Thymus (tissue), 11 donors: ENCODE measurements around the gene MMP28. TPM values are rescaled to one million over a fixed set of nuclear protein-coding genes. Genes with fewer than 3 reads are reported as not detected.

Source experiments
- DNase-seq, 9 donors: peaks; one replicate each; pipeline ENCODE4 v3.0.0-alpha.2; 2013; ENCODE audit warnings: low spot score in 9 of 9, low read depth in 6 of 9, missing footprints in 1 of 9
- H3K27ac ChIP-seq, 2 donors: one replicate each; pipeline ENCODE4 v1.5.1; 2013; ENCODE audit warnings: control low read depth in 1 of 2, low read depth in 1 of 2, low read length in 1 of 2, mild to moderate bottlenecking in 1 of 2, moderate library complexity in 1 of 2
- H3K27me3 ChIP-seq, 2 donors: one replicate each; pipeline ENCODE4 v1.5.1; 2013; ENCODE audit warnings: low read length in 1 of 2; ENCODE audit not compliant: control insufficient read depth in 2 of 2, insufficient read depth in 1 of 2
- H3K36me3 ChIP-seq, 2 donors: one replicate each; pipeline ENCODE4 v1.5.1; 2013; ENCODE audit warnings: low read length in 1 of 2, mild to moderate bottlenecking in 1 of 2, moderate library complexity in 1 of 2; ENCODE audit not compliant: control insufficient read depth in 2 of 2, insufficient read depth in 2 of 2
- H3K4me1 ChIP-seq, 2 donors: one replicate each; pipeline ENCODE4 v1.5.1; 2013; ENCODE audit warnings: low read length in 2 of 2; ENCODE audit not compliant: control insufficient read depth in 2 of 2, insufficient read depth in 2 of 2
- H3K4me3 ChIP-seq, 2 donors: one replicate each; pipeline ENCODE4 v1.5.1; 2013; ENCODE audit warnings: low read length in 2 of 2, control low read depth in 1 of 2, mild to moderate bottlenecking in 1 of 2
- H3K9me3 ChIP-seq, 2 donors: one replicate each; pipeline ENCODE4 v1.5.1; 2013; ENCODE audit warnings: low read length in 1 of 2, mild to moderate bottlenecking in 1 of 2; ENCODE audit not compliant: control insufficient read depth in 2 of 2, insufficient read depth in 1 of 2
- WGBS: extraction: QIAGEN DNeasy Blood & Tissue Kit; methylation state at CpG from one replicate; pipeline ENCODE4 v1.1.7; 2013; 5-methylcytosine and 5-hydroxymethylcytosine counted together
- polyA plus RNA-seq: library from polyadenylated mRNA; stranded (reverse); fragments of 200-250 nt; gene quantifications from one replicate; pipeline ENCODE4 v1.2.3, GENCODE V29; 2013
- total RNA-seq: library from RNA; stranded (reverse); fragments of 120-200 nt; gene quantifications from one replicate; pipeline ENCODE4 v1.2.4, GENCODE V29; 2013
- donor health status: healthy.

The MMP28 gene
- total and polyA plus RNA-seq, 2 donors, result 1.1 to 4.7 TPM

- 66% methylated on average over 7 of the region's 7 CpGs for WGBS
- H3K27ac ChIP-seq, result no peak overlapping the region
- peaks cover 12 to 59% of the 10 kb centered on the region in 2 donors for H3K27me3 ChIP-seq
- peak in 1 of 9 donors; percentile 29 for DNase-seq
- no peak overlapping the region for H3K4me3 ChIP-seq
- peaks cover 0 to 3% of the 10 kb centered on the region in 2 donors for H3K4me1 ChIP-seq
- H3K36me3 ChIP-seq, result no peaks in the 10 kb centered on the region
- peaks cover 0 to 11% of the 10 kb centered on the region in 2 donors for H3K9me3 ChIP-seq
Observed at GRCh38 chr17:35743626-35744328, 51.7 kb downstream of the MMP28 start.

- DNase-seq, result no peak
Observed at GRCh38 chr17:35742896-35743477, 52.5 kb downstream of the MMP28 start.

GRCh38 chr17:35742496-35742895 is 52.9 kb downstream of the MMP28 start:
- no peak overlapping the region for H3K4me3 ChIP-seq
- DNase-seq, result no peak
- no peaks in the 10 kb centered on the region for H3K36me3 ChIP-seq
- H3K27ac ChIP-seq, result no peak overlapping the region
- 85% methylated on average over 7 of the region's 7 CpGs for WGBS
- peaks cover 0 to 7% of the 10 kb centered on the region in 2 donors for H3K4me1 ChIP-seq
- H3K9me3 ChIP-seq, result peaks cover 0 to 11% of the 10 kb centered on the region in 2 donors
- peaks cover 10 to 56% of the 10 kb centered on the region in 2 donors for H3K27me3 ChIP-seq

More at GRCh38 chr17:35742896-35743477, 52.5 kb downstream of the MMP28 start:
- Histone ChIP-seq H3K27me3 (peaks cover 10 to 56% of the 10 kb centered on the region in 2 donors), H3K4me3 (no peak overlapping the region), H3K9me3 (peaks cover 0 to 11% of the 10 kb centered on the region in 2 donors), H3K36me3 (no peaks in the 10 kb centered on the region), H3K4me1 (peaks cover 0 to 7% of the 10 kb centered on the region in 2 donors), H3K27ac (no peak overlapping the region)
- WGBS, result 87% methylated on average over 7 of the region's 7 CpGs

DNA sequence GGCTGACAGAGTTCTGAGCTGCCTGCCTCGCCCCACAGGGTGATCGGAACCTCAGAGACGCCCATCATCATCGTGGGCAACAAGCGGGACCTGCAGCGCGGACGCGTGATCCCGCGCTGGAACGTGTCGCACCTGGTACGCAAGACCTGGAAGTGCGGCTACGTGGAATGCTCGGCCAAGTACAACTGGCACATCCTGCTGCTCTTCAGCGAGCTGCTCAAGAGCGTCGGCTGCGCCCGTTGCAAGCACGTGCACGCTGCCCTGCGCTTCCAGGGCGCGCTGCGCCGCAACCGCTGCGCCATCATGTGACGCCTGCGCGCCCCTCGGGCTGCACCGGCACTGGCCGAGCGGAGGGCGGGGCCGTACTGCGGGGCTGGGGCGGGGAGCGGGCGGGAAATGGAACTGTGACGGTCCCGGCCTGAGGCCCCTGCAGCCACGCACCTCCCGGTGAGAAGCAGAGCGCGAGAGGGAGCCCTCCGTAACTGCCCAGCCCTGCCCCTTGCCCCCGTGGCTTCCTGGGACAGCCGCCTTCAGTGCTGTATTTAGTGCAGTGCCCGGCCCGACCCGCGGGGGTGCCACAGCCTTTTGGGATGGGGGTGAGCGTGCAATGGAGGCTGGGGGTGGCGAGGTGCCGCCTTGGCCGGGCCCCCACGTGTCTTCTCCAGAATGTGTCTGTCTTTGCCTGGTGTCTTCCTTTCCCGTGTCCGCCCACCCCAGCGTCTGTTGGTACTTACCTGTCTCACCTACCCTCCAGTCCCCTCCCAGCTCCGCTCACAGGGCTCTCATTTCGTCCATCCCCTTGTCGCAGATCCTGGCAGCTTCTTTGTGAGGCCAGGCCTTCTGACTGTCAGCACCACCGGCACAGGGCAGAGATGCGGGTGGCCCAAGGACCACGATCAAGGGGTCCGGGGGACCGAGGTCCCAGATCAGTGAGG is 54.2 kb downstream of the MMP28 start:
- Histone ChIP-seq H3K27ac (no peak overlapping the region), H3K4me1 (peaks cover 0 to 7% of the 10 kb centered on the region in 2 donors), H3K27me3 (peaks cover 10 to 56% of the 10 kb centered on the region in 2 donors), H3K36me3 (no peaks in the 10 kb centered on the region), H3K4me3 (peak overlapping the region in 1 of 2 donors; percentile 12), H3K9me3 (peaks cover 0 to 11% of the 10 kb centered on the region in 2 donors)
- 22% methylated on average over 73 of the region's 73 CpGs for whole genome bisulfite sequencing
- DNase-seq, result peak in 2 of 9 donors; percentile 24 to 38

- DNase-seq, result no peak
- H3K4me1 ChIP-seq, result peaks cover 0 to 7% of the 10 kb centered on the region in 2 donors
- H3K9me3 ChIP-seq, result peaks cover 0 to 11% of the 10 kb centered on the region in 2 donors
- peaks cover 10 to 56% of the 10 kb centered on the region in 2 donors for H3K27me3 ChIP-seq
- H3K27ac ChIP-seq, result no peak overlapping the region
- 96% methylated on average over 7 of the region's 7 CpGs for WGBS
- no peaks in the 10 kb centered on the region for H3K36me3 ChIP-seq
- no peak overlapping the region for H3K4me3 ChIP-seq
Observed at GRCh38 chr17:35740216-35740615, 55.2 kb downstream of the MMP28 start.

DNA sequence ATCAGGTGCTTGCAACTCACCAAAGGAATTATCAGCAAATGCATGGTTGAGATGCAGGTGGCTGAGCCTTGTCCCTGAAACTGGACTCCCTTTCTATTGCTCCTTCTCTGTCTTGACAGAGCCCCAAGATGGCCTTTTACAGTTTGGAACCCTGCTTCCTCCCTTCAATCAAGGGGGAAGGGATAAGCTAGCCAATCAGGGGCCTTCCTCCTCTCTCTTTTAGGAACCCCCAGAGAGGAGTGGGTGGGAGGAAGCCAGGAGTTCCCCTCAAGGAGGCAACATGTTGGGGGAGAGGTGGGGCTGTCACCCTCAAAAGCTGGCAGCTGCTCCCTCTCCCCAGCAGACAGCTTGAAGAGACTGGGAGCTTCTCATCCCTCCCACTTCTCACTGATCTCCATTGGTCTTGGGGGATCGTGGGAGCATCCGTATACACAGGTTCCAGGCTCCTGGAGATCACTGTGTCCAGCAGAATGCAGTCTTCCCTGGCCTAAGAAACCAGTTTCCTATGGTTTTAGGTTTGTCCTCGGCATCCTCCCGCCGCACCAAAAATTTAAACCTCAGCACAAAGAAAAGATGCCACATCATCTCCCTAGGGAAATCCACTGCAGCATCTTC is 56.8 kb downstream of the MMP28 start:
- peaks cover 0 to 7% of the 10 kb centered on the region in 2 donors for H3K4me1 ChIP-seq
- peaks cover 0 to 11% of the 10 kb centered on the region in 2 donors for H3K9me3 ChIP-seq
- no peak overlapping the region for H3K27ac ChIP-seq
- H3K27me3 ChIP-seq, result peaks cover 10 to 50% of the 10 kb centered on the region in 2 donors
- H3K4me3 ChIP-seq, result no peak overlapping the region
- WGBS, result 95% methylated on average over 5 of the region's 5 CpGs
- H3K36me3 ChIP-seq, result no peaks in the 10 kb centered on the region
- no peak for DNase-seq

GRCh38 chr17:35736236-35736635 is 59.2 kb downstream of the MMP28 start:
- H3K27me3 ChIP-seq, result peaks cover 6 to 37% of the 10 kb centered on the region in 2 donors
- WGBS, result 96% methylated on average over 5 of the region's 5 CpGs
- DNase-seq, result no peak
- peaks cover 0 to 5% of the 10 kb centered on the region in 2 donors for H3K9me3 ChIP-seq
- peaks cover 0 to 9% of the 10 kb centered on the region in 2 donors for H3K4me1 ChIP-seq
- no peak overlapping the region for H3K27ac ChIP-seq
- no peaks in the 10 kb centered on the region for H3K36me3 ChIP-seq
- H3K4me3 ChIP-seq, result no peak overlapping the region

DNA sequence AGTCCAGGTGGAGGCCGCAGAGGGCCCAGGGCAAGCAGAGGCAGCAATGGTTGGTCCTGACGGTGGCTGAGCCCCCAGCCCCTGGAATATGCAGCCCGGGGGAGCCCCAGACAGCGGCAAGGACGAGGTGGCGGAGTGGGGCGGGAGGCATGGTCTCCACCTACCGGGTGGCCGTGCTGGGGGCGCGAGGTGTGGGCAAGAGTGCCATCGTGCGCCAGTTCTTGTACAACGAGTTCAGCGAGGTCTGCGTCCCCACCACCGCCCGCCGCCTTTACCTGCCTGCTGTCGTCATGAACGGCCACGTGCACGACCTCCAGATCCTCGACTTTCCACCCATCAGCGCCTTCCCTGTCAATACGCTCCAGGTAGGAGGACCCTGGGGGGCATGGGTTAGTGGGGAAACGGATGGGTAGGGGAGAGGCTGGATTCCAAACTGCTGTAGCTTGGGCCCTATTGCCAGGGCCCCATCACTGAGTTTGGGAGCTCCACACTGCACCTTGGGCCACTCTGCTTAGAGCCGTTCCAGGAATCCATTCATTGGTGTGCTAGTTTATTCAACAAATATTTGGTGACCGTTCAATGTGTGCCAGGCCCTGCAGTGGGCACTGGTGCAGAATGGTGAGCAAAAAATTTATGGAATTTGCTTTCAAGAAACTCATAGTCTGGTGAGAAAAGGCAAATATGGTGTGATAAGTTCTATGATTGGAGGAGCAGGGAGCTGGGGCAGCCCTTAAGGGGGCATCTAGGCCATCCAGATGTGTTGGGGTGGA is 60.2 kb downstream of the MMP28 start:
- Histone ChIP-seq H3K4me3 (no peak overlapping the region), H3K27ac (no peak overlapping the region), H3K4me1 (peaks cover 0 to 15% of the 10 kb centered on the region in 2 donors), H3K9me3 (no peaks in the 10 kb centered on the region), H3K36me3 (no peaks in the 10 kb centered on the region), H3K27me3 (peaks cover 0 to 29% of the 10 kb centered on the region in 2 donors)
- WGBS, result 94% methylated on average over 29 of the region's 29 CpGs
- DNase-seq, result no peak
